PFSK-1 (cell line): Measurements from ENCODE around the gene ATF5.

Experiments
- FOXP2 ChIP-seq: optimal IDR thresholded peaks from 2 replicates; pipeline ENCODE3; 2011; ENCODE audit warnings: borderline replicate concordance, control low read depth, inconsistent platforms; ENCODE audit not compliant: insufficient read depth; ENCODE audit errors: extremely low read length, extremely low read depth
- POLR2AphosphoS5 ChIP-seq: IDR thresholded peaks from 2 replicates; pipeline ENCODE4 v1.6.1; 2012; ENCODE audit warnings: low read depth, mild to moderate bottlenecking, control low read depth, low read length, moderate library complexity
- REST ChIP-seq, 2 experiments: IDR thresholded peaks; 2 replicates each; pipeline versions ENCODE4 v1.6.1 to v1.8.0; 2011 to 2012; ENCODE audit warnings: low read depth in 2 of 2, low read length in 2 of 2, control low read depth in 1 of 2, inconsistent platforms in 1 of 2, mild to moderate bottlenecking in 1 of 2, moderate library complexity in 1 of 2; ENCODE audit not compliant: insufficient read depth in 1 of 2
- SIN3A ChIP-seq: IDR thresholded peaks from 2 replicates; pipeline ENCODE4 v1.6.1; 2012; ENCODE audit warnings: mild to moderate bottlenecking, low read length, moderate library complexity, borderline replicate concordance; ENCODE audit not compliant: insufficient read depth
- TAF1 ChIP-seq: IDR thresholded peaks from 2 replicates; pipeline ENCODE4 v1.6.1; 2012; ENCODE audit warnings: low read length, control low read depth, borderline replicate concordance; ENCODE audit not compliant: insufficient read depth

DNA sequence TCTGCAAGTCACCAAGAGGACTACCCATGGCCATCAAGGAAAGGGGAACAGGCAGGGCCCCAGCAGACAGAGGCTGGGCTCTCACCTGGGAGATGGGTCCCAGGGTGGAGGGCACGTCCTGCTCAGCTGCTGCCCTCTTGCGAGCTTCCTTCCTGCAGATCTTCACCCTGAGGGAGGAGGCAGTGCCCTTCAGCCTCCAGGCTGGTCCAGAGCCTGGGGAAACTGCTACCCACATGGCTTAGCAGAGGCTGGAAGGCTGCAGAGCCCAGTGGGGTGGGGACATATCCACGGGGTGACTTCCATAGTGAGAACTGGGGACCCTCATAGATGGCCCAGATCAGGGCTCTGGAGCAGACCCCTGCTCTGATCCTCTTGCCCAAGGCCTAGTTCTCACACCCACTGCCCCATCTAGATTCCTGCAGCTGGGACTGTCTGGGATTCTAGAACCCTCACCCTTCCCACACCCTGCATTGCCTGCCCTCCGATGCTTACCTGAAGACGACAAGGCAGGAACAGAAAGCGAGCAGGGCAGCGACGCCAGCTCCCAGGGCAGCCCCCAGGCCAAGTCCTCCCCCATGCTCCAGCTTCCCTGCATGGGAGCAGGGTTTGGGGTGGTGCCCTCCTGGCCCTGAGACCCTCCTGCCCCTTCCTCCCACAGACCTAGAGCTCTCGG lies 22.9 kb downstream of the ATF5 start:
- TF ChIP-seq POLR2AphosphoS5 (no peak), REST (IDR thresholded peaks at IDR 0.05; ENCODE audit: insufficient read depth in 1 of 2, low read depth in 2 of 2, low read length in 2 of 2) (no peak), TAF1 (no peak), SIN3A (no peak), FOXP2 (no peak)
